Neutrophil (primary cell): ENCODE data around the gene ABCC4.

ENCODE experiments used
- H3K27ac ChIP-seq: fragments of 200-600 bp; sonication (generic); 2 replicates; pipeline ENCODE4 v1.5.1; 2016; ENCODE audit warnings: mild to moderate bottlenecking, moderate library complexity
- H3K27me3 ChIP-seq: fragments of 200-600 bp; sonication (generic); 2 replicates; pipeline ENCODE4 v1.6.0; 2016; ENCODE audit warnings: mild to moderate bottlenecking
- H3K36me3 ChIP-seq: fragments of 200-600 bp; sonication (generic); 2 replicates; pipeline ENCODE4 v1.5.1; 2017
- H3K4me1 ChIP-seq, 2 experiments: fragments of 200-600 bp in 1 of 2; sonication (generic) in 1 of 2; 1 replicate in 1 of 2; 2 replicates in 1 of 2; pipeline versions ENCODE4 v1.5.1 to v1.6.1; 2013 to 2016; ENCODE audit warnings: low read depth in 1 of 2, low read length in 1 of 2, mild to moderate bottlenecking in 1 of 2, moderate library complexity in 1 of 2; ENCODE audit not compliant: control insufficient read depth in 1 of 2, insufficient read depth in 1 of 2
- H3K4me3 ChIP-seq, 2 experiments: fragments of 200-600 bp in 1 of 2; sonication (generic) in 1 of 2; 1 replicate in 1 of 2; 2 replicates in 1 of 2; pipeline ENCODE4 v1.5.1; 2013 to 2016; ENCODE audit warnings: low read depth in 1 of 2, low read length in 1 of 2, mild to moderate bottlenecking in 1 of 2, moderate library complexity in 1 of 2
- H3K9me3 ChIP-seq: fragments of 200-600 bp; sonication (generic); 2 replicates; pipeline ENCODE4 v1.5.1; 2016
- CTCF ChIP-seq: fragments of 200-600 bp; sonication (generic); IDR thresholded peaks from 2 replicates; pipeline ENCODE4 v1.5.1; 2016; ENCODE audit warnings: antibody characterized with exemption

ABCC4 gene

GRCh38 chr13:95182570-95183265 lies 118.5 kb downstream of the ABCC4 start:
- TF ChIP-seq CTCF: no peak
- Histone ChIP-seq H3K27me3 (peaks cover 5% of the 10 kb centered on the region), H3K27ac (no peak overlapping the region), H3K9me3 (no peaks in the 10 kb centered on the region), H3K4me1 (peaks cover 18 to 22% of the 10 kb centered on the region in 2 experiments), H3K4me3 (no peak overlapping the region), H3K36me3 (no peaks in the 10 kb centered on the region)

GRCh38 chr13:95181586-95181985 lies 119.7 kb downstream of the ABCC4 start:
- H3K27ac ChIP-seq: no peak overlapping the region
- peaks cover 5% of the 10 kb centered on the region for H3K27me3 ChIP-seq
- H3K9me3 ChIP-seq: no peaks in the 10 kb centered on the region
- no peak overlapping the region for H3K4me3 ChIP-seq
- H3K36me3 ChIP-seq: no peaks in the 10 kb centered on the region
- H3K4me1 ChIP-seq: peaks cover 16 to 19% of the 10 kb centered on the region in 2 experiments
- TF ChIP-seq CTCF: no peak

- Histone ChIP-seq H3K27me3 (peaks cover 5% of the 10 kb centered on the region), H3K9me3 (no peaks in the 10 kb centered on the region), H3K27ac (no peak overlapping the region), H3K36me3 (no peaks in the 10 kb centered on the region), H3K4me3 (no peak overlapping the region), H3K4me1 (peaks cover 6 to 10% of the 10 kb centered on the region in 2 experiments)
- TF ChIP-seq CTCF: no peak
Measured at GRCh38 chr13:95180513-95181245, 120.6 kb downstream of the ABCC4 start.

GRCh38 chr13:95176611-95177259 lies 124.5 kb downstream of the ABCC4 start:
- no peaks in the 10 kb centered on the region for H3K9me3 ChIP-seq
- no peak overlapping the region for H3K27ac ChIP-seq
- TF ChIP-seq CTCF: no peak
- no peak overlapping the region for H3K4me3 ChIP-seq
- H3K4me1 ChIP-seq: no peaks in the 10 kb centered on the region
- no peaks in the 10 kb centered on the region for H3K36me3 ChIP-seq
- no peaks in the 10 kb centered on the region for H3K27me3 ChIP-seq

- H3K9me3 ChIP-seq: no peaks in the 10 kb centered on the region
- H3K4me3 ChIP-seq: no peak overlapping the region
- no peaks in the 10 kb centered on the region for H3K4me1 ChIP-seq
- H3K27me3 ChIP-seq: no peaks in the 10 kb centered on the region
- H3K27ac ChIP-seq: no peak overlapping the region
- no peak for TF ChIP-seq CTCF
- H3K36me3 ChIP-seq: no peaks in the 10 kb centered on the region
Measured at GRCh38 chr13:95174517-95174916, 126.7 kb downstream of the ABCC4 start.
